Vagina (tissue), 2 donors: ENCODE results near the gene EGF.

Experiments
- CTCF ChIP-seq, 3 experiments: fragments of 450-650 bp in 2 of 3; fragments of 200-600 bp in 1 of 3; sonication (generic) in 1 of 3; IDR thresholded peaks; one replicate each; pipeline ENCODE4 v1.5.1; 2017 to 2019; ENCODE audit warnings: antibody characterized with exemption in 3 of 3, mild to moderate bottlenecking in 2 of 3, moderate library complexity in 2 of 3
- POLR2A ChIP-seq, 2 donors: fragments of 450-650 bp; IDR thresholded peaks; one replicate each; pipeline ENCODE4 v1.6.1; 2017; ENCODE audit warnings: antibody characterized with exemption in 2 of 2, mild to moderate bottlenecking in 2 of 2, moderate library complexity in 2 of 2
- POLR2AphosphoS5 ChIP-seq, 2 donors: sonication (generic); formaldehyde crosslinking; IDR thresholded peaks; one replicate each; pipeline ENCODE4 v1.9.0; 2017; ENCODE audit warnings: antibody characterized with exemption in 2 of 2, mild to moderate bottlenecking in 2 of 2, low read depth in 1 of 2; ENCODE audit not compliant: insufficient read depth in 1 of 2

DNA sequence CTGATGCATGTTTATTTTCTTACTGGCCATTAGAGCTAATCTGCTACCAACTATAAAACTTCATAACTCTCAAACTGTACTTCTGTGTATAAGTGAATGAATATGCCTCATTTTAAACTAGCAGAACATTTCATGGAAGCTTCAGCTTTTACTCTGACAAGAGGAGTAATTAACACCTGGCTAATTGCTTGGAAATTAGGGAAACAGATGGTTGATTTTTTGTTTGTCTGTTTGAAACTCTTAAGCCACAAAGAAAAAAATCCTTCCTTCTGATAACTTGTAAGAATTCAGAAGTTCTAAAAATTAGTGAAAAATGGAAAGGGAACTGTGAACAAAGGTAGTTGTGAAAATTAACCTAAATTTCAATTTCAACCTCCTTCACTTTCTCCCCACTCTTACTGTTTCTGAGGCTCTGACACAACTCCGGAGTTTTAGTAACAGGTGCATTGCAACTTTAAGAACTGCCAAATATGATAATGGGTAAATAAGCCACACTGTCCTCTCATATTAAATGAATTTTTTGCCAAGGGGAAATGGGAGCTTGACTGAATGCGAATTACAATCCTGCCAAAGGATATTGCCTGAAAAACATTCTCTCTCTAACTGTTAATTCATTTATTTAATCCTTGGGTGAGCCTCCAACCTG is 1.0 kb downstream of the EGF start:
- no peak for TF ChIP-seq POLR2A (IDR thresholded peaks at IDR 0.05)
- TF ChIP-seq CTCF (IDR thresholded peaks at IDR 0.05) = no peak
- no peak for TF ChIP-seq POLR2AphosphoS5 (IDR thresholded peaks at IDR 0.05; ENCODE audit: insufficient read depth in 1 of 2, low read depth in 1 of 2)
